Caco-2 (cell line): ENCODE data around the gene UBE2V1. TPM values are rescaled to one million over a fixed set of nuclear protein-coding genes. Genes with fewer than 3 reads are reported as not detected.

Experiments
- BruUV-seq: library from RNA; stranded (reverse); fragments of 400-500 nt; replicated peaks from 2 replicates; lab custom pipeline; 2021; lab: Mats Ljungman, UMichigan
- CTCF ChIA-PET: fragments of 300-600 bp; sonication (Branson Sonifier 250); formaldehyde crosslinking; loops from one replicate; lab custom pipeline; 2022; ENCODE audit warnings: antibody characterized with exemption; lab: Charles Lee
- POLR2A ChIA-PET: fragments of 300-600 bp; sonication (Branson Sonifier 250); formaldehyde crosslinking; loops from one replicate; lab custom pipeline; 2022; ENCODE audit warnings: antibody characterized with exemption; lab: Charles Lee
- DNase-seq, 2 experiments: peaks; one replicate each; pipeline versions ENCODE4 v3.0.0 to v3.0.0-alpha.2; 2020 to 2022
- H3K27me3 ChIP-seq: replicated peaks from 2 replicates; pipeline ENCODE4 v1.6.0; 2011; ENCODE audit warnings: low read length; ENCODE audit not compliant: control insufficient read depth, insufficient read depth
- H3K36me3 ChIP-seq: 2 replicates; pipeline ENCODE4 v1.5.1; 2011; ENCODE audit warnings: low read length; ENCODE audit not compliant: control insufficient read depth, insufficient read depth
- H3K4me1 ChIP-seq: fragments of 250-450 bp; sonication (Bioruptor Pico); 2 replicates; pipeline ENCODE4 v1.5.1; 2020; ENCODE audit warnings: mild to moderate bottlenecking
- H3K4me3 ChIP-seq: 2 replicates; pipeline ENCODE4 v1.5.1; 2011; ENCODE audit warnings: low read depth, mild to moderate bottlenecking, control low read depth, low read length
- H3K9me3 ChIP-seq: fragments of 250-450 bp; sonication (Bioruptor Pico); 2 replicates; pipeline ENCODE4 v1.5.1; 2020; ENCODE audit warnings: mild to moderate bottlenecking, moderate library complexity
- H3K27ac Mint-ChIP-seq: one replicate; pipeline ENCODE4 v1.8.0; 2022; ENCODE audit warnings: mixed read lengths; ENCODE audit not compliant: unreplicated experiment
- H3K27me3 Mint-ChIP-seq: one replicate; pipeline ENCODE4 v1.8.0; 2022; ENCODE audit warnings: mixed read lengths; ENCODE audit not compliant: insufficient read depth, unreplicated experiment
- H3K36me3 Mint-ChIP-seq: one replicate; pipeline ENCODE4 v1.8.0; 2022; ENCODE audit warnings: mild to moderate bottlenecking, mixed read lengths; ENCODE audit not compliant: insufficient read depth, unreplicated experiment
- H3K4me1 Mint-ChIP-seq: one replicate; pipeline ENCODE4 v1.8.0; 2022; ENCODE audit warnings: low read depth, mixed read lengths; ENCODE audit not compliant: unreplicated experiment
- H3K4me3 Mint-ChIP-seq: one replicate; pipeline ENCODE4 v1.8.0; 2022; ENCODE audit warnings: mild to moderate bottlenecking, moderate library complexity, mixed read lengths; ENCODE audit not compliant: unreplicated experiment
- H3K9me3 Mint-ChIP-seq: one replicate; pipeline ENCODE4 v1.8.0; 2022; ENCODE audit warnings: mixed read lengths; ENCODE audit not compliant: unreplicated experiment
- CTCF ChIP-seq, 2 experiments: fragments of 200-600 bp in 1 of 2; IDR thresholded peaks; 1 replicate in 1 of 2; 2 replicates in 1 of 2; pipeline versions ENCODE4 v1.5.1 to v1.8.0; 2011 to 2022; ENCODE audit warnings: antibody characterized with exemption in 1 of 2, control low read depth in 1 of 2, inconsistent platforms in 1 of 2, low read depth in 1 of 2, low read length in 1 of 2, mild to moderate bottlenecking in 1 of 2, moderate library complexity in 1 of 2; ENCODE audit not compliant: insufficient read depth in 1 of 2, severe bottlenecking in 1 of 2, unreplicated experiment in 1 of 2
- intact Hi-C: fragments of 100-400 bp; cut with micrococcal nuclease; formaldehyde crosslinking; loops from one replicate; pipeline ENCODE4 v1.10.0; 2022; ENCODE audit not compliant: unreplicated experiment
- total RNA-seq: library from RNA; stranded (reverse); gene quantifications from 2 replicates; pipeline ENCODE4 v1.2.3, GENCODE V29; 2022

UBE2V1 gene
- total RNA-seq, 1 experiment from 2014 or later = 485 TPM

- Histone ChIP-seq H3K4me3 (no peak overlapping the region), H3K9me3 (no peaks in the 10 kb centered on the region), H3K27me3 (no peaks in the 10 kb centered on the region), H3K4me1 (peaks cover 32% of the 10 kb centered on the region), H3K36me3 (peaks cover 18% of the 10 kb centered on the region)
- Mint-ChIP-seq H3K4me3 (no peak overlapping the region), H3K36me3 (peaks cover 85% of the 10 kb centered on the region), H3K27ac (no peak overlapping the region), H3K27me3 (no peaks in the 10 kb centered on the region), H3K4me1 (peaks cover 38% of the 10 kb centered on the region), H3K9me3 (no peaks in the 10 kb centered on the region)
- ChIA-PET POLR2A (interaction anchor here (0.6 to 1.4 kb wide), 3 partner anchors 12 to 24 kb away, joined by 3 to 4 read pairs (median 3); partner anchors contain the start of gene PEDS1), CTCF (no interaction called here)
- DNase-seq = no peak
- BruUV-seq = no TSS peak
- TF ChIP-seq CTCF (IDR thresholded peaks at IDR 0.05; ENCODE audit: insufficient read depth in 1 of 2, low read depth in 1 of 2, low read length in 1 of 2, severe bottlenecking in 1 of 2, unreplicated experiment in 1 of 2) = no peak
- intact Hi-C loops = no loop called here
Observed at GRCh38 chr20:50141811-50142561, 29.0 kb upstream of the UBE2V1 start.

- peaks cover 12% of the 10 kb centered on the region for H3K36me3 ChIP-seq
Observed at GRCh38 chr20:50141018-50141675, 28.2 kb upstream of the UBE2V1 start.

More at GRCh38 chr20:50141018-50141675, 28.2 kb upstream of the UBE2V1 start:
- Histone ChIP-seq H3K4me3 (no peak overlapping the region), H3K4me1 (peaks cover 32% of the 10 kb centered on the region), H3K9me3 (no peaks in the 10 kb centered on the region), H3K27me3 (no peaks in the 10 kb centered on the region)
- Mint-ChIP-seq H3K4me3 (no peak overlapping the region), H3K27ac (no peak overlapping the region), H3K36me3 (peaks cover 88% of the 10 kb centered on the region), H3K4me1 (peaks cover 33% of the 10 kb centered on the region), H3K9me3 (no peaks in the 10 kb centered on the region), H3K27me3 (no peaks in the 10 kb centered on the region)
- intact Hi-C loops = no loop called here
- CTCF ChIA-PET = interaction anchor here (1.6 kb wide), 1 partner anchor 20 kb away, joined by 4 read pairs; no protein-coding TSS in a partner anchor
- no peak for TF ChIP-seq CTCF (IDR thresholded peaks at IDR 0.05; ENCODE audit: insufficient read depth in 1 of 2, low read depth in 1 of 2, low read length in 1 of 2, severe bottlenecking in 1 of 2, unreplicated experiment in 1 of 2)
- POLR2A ChIA-PET = interaction anchor here (1.4 kb wide), 1 partner anchor 12 kb away, joined by 4 read pairs; the partner anchor contains the start of gene PEDS1
- no peak for DNase-seq
- BruUV-seq = no TSS peak
